WTC11 (cell line): ENCODE measurements around the gene ATP6V1F.

Experiments
- ETV6 ChIP-seq: sonication (generic); formaldehyde crosslinking; IDR thresholded peaks from 2 replicates; pipeline ENCODE4 v1.8.1; 2022; ENCODE audit warnings: mild to moderate bottlenecking, missing genetic modification reagents
- FOXJ3 ChIP-seq: sonication (generic); formaldehyde crosslinking; IDR thresholded peaks from 2 replicates; pipeline ENCODE4 v1.9.0; 2021; ENCODE audit warnings: missing genetic modification reagents, mild to moderate bottlenecking, borderline replicate concordance
- FOXP1 ChIP-seq: sonication (generic); formaldehyde crosslinking; IDR thresholded peaks from 2 replicates; pipeline ENCODE4 v1.8.0; 2022; ENCODE audit warnings: missing genetic modification reagents, mild to moderate bottlenecking, moderate library complexity, borderline replicate concordance
- GABPB1 ChIP-seq: sonication (generic); formaldehyde crosslinking; IDR thresholded peaks from 2 replicates; pipeline ENCODE4 v1.8.1; 2023; ENCODE audit warnings: mild to moderate bottlenecking, missing genetic modification reagents
- NFE2L1 ChIP-seq: sonication (generic); formaldehyde crosslinking; IDR thresholded peaks from 2 replicates; pipeline ENCODE4 v1.8.1; 2023; ENCODE audit warnings: missing genetic modification reagents
- NR1H2 ChIP-seq: sonication (generic); formaldehyde crosslinking; IDR thresholded peaks from 2 replicates; pipeline ENCODE4 v1.9.0; 2021; ENCODE audit warnings: mild to moderate bottlenecking, moderate library complexity, missing genetic modification reagents
- SP1 ChIP-seq: sonication (generic); formaldehyde crosslinking; conservative IDR thresholded peaks from 2 replicates; pipeline ENCODE4 v1.8.1; 2022; ENCODE audit warnings: missing genetic modification reagents
- ZNF416 ChIP-seq: fragments of 250-450 bp; sonication (Bioruptor Pico); IDR thresholded peaks from 2 replicates; pipeline ENCODE4 v1.9.0; 2021; ENCODE audit warnings: mild to moderate bottlenecking, inconsistent platforms
- TF ChIP-seq, protein P1 (sequence below): sonication (generic); formaldehyde crosslinking; IDR thresholded peaks from 2 replicates; pipeline ENCODE4 v1.8.0; 2022; ENCODE audit warnings: mild to moderate bottlenecking, missing genetic modification reagents
- TF ChIP-seq, protein P2 (sequence below): sonication (generic); formaldehyde crosslinking; IDR thresholded peaks from 2 replicates; pipeline ENCODE4 v1.8.1; 2023; ENCODE audit warnings: mild to moderate bottlenecking, moderate library complexity, missing genetic modification reagents
- TF ChIP-seq, protein P3 (sequence below): fragments of 250-450 bp; sonication (Bioruptor Pico); IDR thresholded peaks from 2 replicates; pipeline ENCODE4 v1.9.0; 2021; ENCODE audit warnings: mild to moderate bottlenecking
- TF ChIP-seq, protein P4 (sequence below): fragments of 200-600 bp; IDR thresholded peaks from 2 replicates; pipeline ENCODE4 v1.8.0; 2022; ENCODE audit warnings: antibody characterized with exemption

DNA sequence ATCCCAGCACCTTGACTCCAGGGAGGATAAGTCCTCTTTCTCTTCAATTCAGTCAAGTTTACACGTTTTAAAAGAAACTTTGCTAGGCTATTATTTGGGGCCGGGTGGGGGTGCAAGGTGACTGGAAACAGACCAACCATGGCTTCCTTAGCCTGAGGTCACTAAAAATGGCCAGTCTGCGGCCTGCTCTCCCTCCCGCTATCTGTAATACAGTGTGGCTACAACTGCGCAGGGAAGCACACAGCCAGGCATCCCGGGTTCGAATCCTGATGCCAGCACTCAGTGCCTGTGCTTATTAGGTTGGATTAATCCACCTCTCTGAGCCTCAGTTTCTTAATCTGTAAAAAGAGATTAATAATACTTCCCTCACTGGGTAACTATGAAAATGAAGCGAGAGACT lies 19.5 kb downstream of the ATP6V1F start:
- TF ChIP-seq, protein P1, sequence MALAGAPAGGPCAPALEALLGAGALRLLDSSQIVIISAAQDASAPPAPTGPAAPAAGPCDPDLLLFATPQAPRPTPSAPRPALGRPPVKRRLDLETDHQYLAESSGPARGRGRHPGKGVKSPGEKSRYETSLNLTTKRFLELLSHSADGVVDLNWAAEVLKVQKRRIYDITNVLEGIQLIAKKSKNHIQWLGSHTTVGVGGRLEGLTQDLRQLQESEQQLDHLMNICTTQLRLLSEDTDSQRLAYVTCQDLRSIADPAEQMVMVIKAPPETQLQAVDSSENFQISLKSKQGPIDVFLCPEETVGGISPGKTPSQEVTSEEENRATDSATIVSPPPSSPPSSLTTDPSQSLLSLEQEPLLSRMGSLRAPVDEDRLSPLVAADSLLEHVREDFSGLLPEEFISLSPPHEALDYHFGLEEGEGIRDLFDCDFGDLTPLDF (CRISPR knock-in tag): no peak
- no peak for TF ChIP-seq SP1 (CRISPR knock-in tag)
- TF ChIP-seq, protein P2, sequence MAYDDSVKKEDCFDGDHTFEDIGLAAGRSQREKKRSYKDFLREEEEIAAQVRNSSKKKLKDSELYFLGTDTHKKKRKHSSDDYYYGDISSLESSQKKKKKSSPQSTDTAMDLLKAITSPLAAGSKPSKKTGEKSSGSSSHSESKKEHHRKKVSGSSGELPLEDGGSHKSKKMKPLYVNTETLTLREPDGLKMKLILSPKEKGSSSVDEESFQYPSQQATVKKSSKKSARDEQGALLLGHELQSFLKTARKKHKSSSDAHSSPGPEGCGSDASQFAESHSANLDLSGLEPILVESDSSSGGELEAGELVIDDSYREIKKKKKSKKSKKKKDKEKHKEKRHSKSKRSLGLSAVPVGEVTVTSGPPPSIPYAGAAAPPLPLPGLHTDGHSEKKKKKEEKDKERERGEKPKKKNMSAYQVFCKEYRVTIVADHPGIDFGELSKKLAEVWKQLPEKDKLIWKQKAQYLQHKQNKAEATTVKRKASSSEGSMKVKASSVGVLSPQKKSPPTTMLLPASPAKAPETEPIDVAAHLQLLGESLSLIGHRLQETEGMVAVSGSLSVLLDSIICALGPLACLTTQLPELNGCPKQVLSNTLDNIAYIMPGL (CRISPR knock-in tag): no peak
- TF ChIP-seq, protein P3, sequence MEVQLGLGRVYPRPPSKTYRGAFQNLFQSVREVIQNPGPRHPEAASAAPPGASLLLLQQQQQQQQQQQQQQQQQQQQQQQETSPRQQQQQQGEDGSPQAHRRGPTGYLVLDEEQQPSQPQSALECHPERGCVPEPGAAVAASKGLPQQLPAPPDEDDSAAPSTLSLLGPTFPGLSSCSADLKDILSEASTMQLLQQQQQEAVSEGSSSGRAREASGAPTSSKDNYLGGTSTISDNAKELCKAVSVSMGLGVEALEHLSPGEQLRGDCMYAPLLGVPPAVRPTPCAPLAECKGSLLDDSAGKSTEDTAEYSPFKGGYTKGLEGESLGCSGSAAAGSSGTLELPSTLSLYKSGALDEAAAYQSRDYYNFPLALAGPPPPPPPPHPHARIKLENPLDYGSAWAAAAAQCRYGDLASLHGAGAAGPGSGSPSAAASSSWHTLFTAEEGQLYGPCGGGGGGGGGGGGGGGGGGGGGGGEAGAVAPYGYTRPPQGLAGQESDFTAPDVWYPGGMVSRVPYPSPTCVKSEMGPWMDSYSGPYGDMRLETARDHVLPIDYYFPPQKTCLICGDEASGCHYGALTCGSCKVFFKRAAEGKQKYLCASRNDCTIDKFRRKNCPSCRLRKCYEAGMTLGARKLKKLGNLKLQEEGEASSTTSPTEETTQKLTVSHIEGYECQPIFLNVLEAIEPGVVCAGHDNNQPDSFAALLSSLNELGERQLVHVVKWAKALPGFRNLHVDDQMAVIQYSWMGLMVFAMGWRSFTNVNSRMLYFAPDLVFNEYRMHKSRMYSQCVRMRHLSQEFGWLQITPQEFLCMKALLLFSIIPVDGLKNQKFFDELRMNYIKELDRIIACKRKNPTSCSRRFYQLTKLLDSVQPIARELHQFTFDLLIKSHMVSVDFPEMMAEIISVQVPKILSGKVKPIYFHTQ (CRISPR knock-in tag): no peak
- TF ChIP-seq, protein P4, sequence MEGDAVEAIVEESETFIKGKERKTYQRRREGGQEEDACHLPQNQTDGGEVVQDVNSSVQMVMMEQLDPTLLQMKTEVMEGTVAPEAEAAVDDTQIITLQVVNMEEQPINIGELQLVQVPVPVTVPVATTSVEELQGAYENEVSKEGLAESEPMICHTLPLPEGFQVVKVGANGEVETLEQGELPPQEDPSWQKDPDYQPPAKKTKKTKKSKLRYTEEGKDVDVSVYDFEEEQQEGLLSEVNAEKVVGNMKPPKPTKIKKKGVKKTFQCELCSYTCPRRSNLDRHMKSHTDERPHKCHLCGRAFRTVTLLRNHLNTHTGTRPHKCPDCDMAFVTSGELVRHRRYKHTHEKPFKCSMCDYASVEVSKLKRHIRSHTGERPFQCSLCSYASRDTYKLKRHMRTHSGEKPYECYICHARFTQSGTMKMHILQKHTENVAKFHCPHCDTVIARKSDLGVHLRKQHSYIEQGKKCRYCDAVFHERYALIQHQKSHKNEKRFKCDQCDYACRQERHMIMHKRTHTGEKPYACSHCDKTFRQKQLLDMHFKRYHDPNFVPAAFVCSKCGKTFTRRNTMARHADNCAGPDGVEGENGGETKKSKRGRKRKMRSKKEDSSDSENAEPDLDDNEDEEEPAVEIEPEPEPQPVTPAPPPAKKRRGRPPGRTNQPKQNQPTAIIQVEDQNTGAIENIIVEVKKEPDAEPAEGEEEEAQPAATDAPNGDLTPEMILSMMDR: no peak
- no peak for TF ChIP-seq ETV6 (CRISPR knock-in tag)
- TF ChIP-seq FOXJ3 (CRISPR knock-in tag): no peak
- TF ChIP-seq NR1H2 (CRISPR knock-in tag): no peak
- TF ChIP-seq FOXP1: no peak
- no peak for TF ChIP-seq ZNF416 (CRISPR knock-in tag)
- no peak for TF ChIP-seq GABPB1 (CRISPR knock-in tag)
- TF ChIP-seq NFE2L1 (CRISPR knock-in tag): no peak
